ENCODE results near the gene SPAG16.

DNA sequence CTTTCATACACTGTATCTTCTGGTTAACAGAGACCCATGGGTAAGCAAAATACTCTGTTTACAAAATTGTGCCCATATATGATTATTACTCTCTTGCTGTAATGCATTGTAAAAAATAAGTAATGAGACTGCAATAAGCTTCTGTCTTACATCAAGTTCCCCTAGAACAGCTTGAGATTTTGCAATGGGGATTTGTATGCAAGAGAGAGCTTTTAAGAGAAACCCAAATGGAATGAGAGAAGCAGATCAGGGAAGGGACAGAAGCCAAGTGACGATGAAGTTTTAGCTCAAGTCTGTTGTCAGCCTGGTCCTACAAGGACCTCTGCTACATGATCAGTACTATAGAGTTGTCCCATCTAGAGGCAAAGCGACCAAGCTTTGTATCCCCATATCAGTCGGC is 908.4 kb downstream of the SPAG16 start:
- TF ChIP-seq GATA3 (IDR thresholded peaks at IDR 0.05; ENCODE audit: low read depth, low read length) (no peak), GATA2 (IDR thresholded peaks at IDR 0.05; ENCODE audit: low read depth, low read length) (no peak)

Data from SH-SY5Y (cell line).